DND-41 (cell line): ENCODE data around the gene KSR2.

Source experiments
- EZH2 ChIP-seq: IDR thresholded peaks from 3 replicates; pipeline ENCODE4 v1.6.1; 2012; ENCODE audit warnings: borderline replicate concordance, low read depth, mild to moderate bottlenecking, moderate library complexity, low read length, inconsistent platforms; ENCODE audit not compliant: severe bottlenecking
- TF ChIP-seq, protein P1 (sequence below): IDR thresholded peaks from 2 replicates; pipeline ENCODE4 v1.5.1; 2012; ENCODE audit warnings: borderline replicate concordance, low read length, moderate library complexity, mild to moderate bottlenecking; ENCODE audit not compliant: poor library complexity, severe bottlenecking; ENCODE audit errors: extremely low read depth

DNA sequence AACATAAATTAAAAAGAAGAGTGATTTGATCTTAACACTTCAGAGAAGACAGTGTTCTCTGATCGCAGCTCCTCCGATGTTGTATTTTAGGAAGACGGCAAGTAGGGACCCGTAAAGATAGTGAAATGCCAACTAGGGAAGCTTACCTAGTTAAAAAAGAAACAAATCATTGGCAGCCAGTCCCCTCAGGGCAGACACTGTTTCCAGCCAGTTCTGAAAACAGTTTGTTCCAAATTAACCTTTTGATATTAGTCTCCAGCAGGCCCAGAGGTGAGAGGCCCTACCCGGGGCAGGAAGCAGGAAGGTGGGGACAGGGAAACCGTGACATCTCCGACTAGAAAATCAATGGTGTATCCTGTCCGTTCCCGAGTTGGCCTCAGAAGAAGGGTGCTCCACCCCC, 56.0 kb downstream of the KSR2 start:
- TF ChIP-seq, protein P1, sequence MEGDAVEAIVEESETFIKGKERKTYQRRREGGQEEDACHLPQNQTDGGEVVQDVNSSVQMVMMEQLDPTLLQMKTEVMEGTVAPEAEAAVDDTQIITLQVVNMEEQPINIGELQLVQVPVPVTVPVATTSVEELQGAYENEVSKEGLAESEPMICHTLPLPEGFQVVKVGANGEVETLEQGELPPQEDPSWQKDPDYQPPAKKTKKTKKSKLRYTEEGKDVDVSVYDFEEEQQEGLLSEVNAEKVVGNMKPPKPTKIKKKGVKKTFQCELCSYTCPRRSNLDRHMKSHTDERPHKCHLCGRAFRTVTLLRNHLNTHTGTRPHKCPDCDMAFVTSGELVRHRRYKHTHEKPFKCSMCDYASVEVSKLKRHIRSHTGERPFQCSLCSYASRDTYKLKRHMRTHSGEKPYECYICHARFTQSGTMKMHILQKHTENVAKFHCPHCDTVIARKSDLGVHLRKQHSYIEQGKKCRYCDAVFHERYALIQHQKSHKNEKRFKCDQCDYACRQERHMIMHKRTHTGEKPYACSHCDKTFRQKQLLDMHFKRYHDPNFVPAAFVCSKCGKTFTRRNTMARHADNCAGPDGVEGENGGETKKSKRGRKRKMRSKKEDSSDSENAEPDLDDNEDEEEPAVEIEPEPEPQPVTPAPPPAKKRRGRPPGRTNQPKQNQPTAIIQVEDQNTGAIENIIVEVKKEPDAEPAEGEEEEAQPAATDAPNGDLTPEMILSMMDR = no peak
- TF ChIP-seq EZH2 = no peak
